Skeletal muscle tissue (tissue), 4 donors: Measurements from ENCODE around the gene CAMK2G. TPM values are rescaled to one million over a fixed set of nuclear protein-coding genes. Genes with fewer than 3 reads are reported as not detected.

Experiments used
- H3K27ac ChIP-seq: one replicate; pipeline ENCODE4 v1.7.0; 2013; ENCODE audit warnings: mild to moderate bottlenecking, low read depth, low read length, inconsistent platforms
- H3K27me3 ChIP-seq, 3 donors: one replicate each; pipeline ENCODE4 v1.7.0; 2013; ENCODE audit warnings: low read length in 3 of 3; ENCODE audit not compliant: control insufficient read depth in 3 of 3, insufficient read depth in 3 of 3
- H3K36me3 ChIP-seq, 3 donors: one replicate each; pipeline ENCODE4 v1.7.0; 2013; ENCODE audit warnings: low read length in 3 of 3; ENCODE audit not compliant: control insufficient read depth in 3 of 3, insufficient read depth in 3 of 3
- H3K4me1 ChIP-seq, 3 donors: one replicate each; pipeline ENCODE4 v1.7.0; 2013; ENCODE audit warnings: low read length in 3 of 3, mild to moderate bottlenecking in 3 of 3; ENCODE audit not compliant: control insufficient read depth in 3 of 3, insufficient read depth in 3 of 3
- H3K4me3 ChIP-seq, 3 donors: one replicate each; pipeline ENCODE4 v1.7.0; 2013; ENCODE audit warnings: low read length in 3 of 3
- H3K9ac ChIP-seq, 3 donors: one replicate each; pipeline ENCODE4 v1.7.0; 2013; ENCODE audit warnings: low read length in 3 of 3, mild to moderate bottlenecking in 3 of 3, moderate library complexity in 2 of 3, low read depth in 1 of 3
- H3K9me3 ChIP-seq, 3 donors: one replicate each; pipeline ENCODE4 v1.7.0; 2013; ENCODE audit warnings: low read length in 3 of 3; ENCODE audit not compliant: control insufficient read depth in 3 of 3
- total RNA-seq: library from RNA; depleted of rRNA; stranded (reverse); fragments of >200 nt; gene quantifications from one replicate; pipeline ENCODE4 v1.2.3, GENCODE V29; 2014
- donor health status: Osteomylitis.

CAMK2G gene
- total RNA-seq, 1 donor from 2014 or later: 16.2 TPM

DNA sequence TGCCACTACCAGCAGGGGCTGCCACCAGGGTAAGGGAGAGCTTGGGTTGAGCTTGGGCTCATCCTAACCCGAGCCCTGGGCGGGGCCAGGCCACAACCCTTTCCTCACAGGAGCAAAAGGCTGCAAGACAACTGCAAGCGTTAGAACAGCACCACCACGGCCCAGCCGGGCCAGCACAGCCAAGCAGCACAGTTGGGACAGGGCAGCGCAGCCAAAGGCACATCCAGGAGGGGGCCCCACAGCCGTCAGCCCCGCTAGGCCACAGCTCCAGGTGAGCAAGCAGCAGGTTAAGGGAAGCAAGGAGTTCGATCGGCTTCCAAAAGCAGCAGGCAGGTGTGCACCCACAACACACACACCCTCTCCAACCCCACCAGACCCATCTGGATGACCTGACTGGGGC, 56.0 kb downstream of the CAMK2G start:
- no peaks in the 10 kb centered on the region for H3K9me3 ChIP-seq
- peak overlapping the region in 1 of 3 donors; percentile 2 for H3K9ac ChIP-seq
- H3K36me3 ChIP-seq: peaks cover 31 to 62% (median 46%) of the 10 kb centered on the region in 3 donors
- no peaks in the 10 kb centered on the region for H3K27me3 ChIP-seq
- peaks cover 19 to 27% (median 22%) of the 10 kb centered on the region in 3 donors for H3K4me1 ChIP-seq
- no peak overlapping the region for H3K4me3 ChIP-seq
- H3K27ac ChIP-seq: no peak overlapping the region

GRCh38 chr10:73817826-73818225, 56.5 kb downstream of the CAMK2G start:
- H3K27ac ChIP-seq: no peak overlapping the region
- H3K9me3 ChIP-seq: no peaks in the 10 kb centered on the region
- peak overlapping the region in 1 of 3 donors; percentile 2 for H3K9ac ChIP-seq
- peaks cover 19 to 27% (median 22%) of the 10 kb centered on the region in 3 donors for H3K4me1 ChIP-seq
- peaks cover 31 to 66% (median 49%) of the 10 kb centered on the region in 3 donors for H3K36me3 ChIP-seq
- H3K27me3 ChIP-seq: no peaks in the 10 kb centered on the region
- H3K4me3 ChIP-seq: no peak overlapping the region

GRCh38 chr10:73816917-73817729, 57.2 kb downstream of the CAMK2G start:
- Histone ChIP-seq H3K4me3 (no peak overlapping the region), H3K36me3 (peaks cover 31 to 66% (median 47%) of the 10 kb centered on the region in 3 donors), H3K9me3 (no peaks in the 10 kb centered on the region), H3K27me3 (no peaks in the 10 kb centered on the region), H3K9ac (peak overlapping the region in 2 of 3 donors; percentile 12 to 28), H3K27ac (peak overlapping the region; percentile 47), H3K4me1 (peaks cover 19 to 27% (median 22%) of the 10 kb centered on the region in 3 donors)

GRCh38 chr10:73815719-73816030, 58.7 kb downstream of the CAMK2G start:
- Histone ChIP-seq H3K9me3 (no peaks in the 10 kb centered on the region), H3K9ac (no peak overlapping the region), H3K27ac (peak overlapping the region; percentile 68), H3K27me3 (no peaks in the 10 kb centered on the region), H3K4me3 (no peak overlapping the region), H3K4me1 (peaks cover 20 to 27% (median 23%) of the 10 kb centered on the region in 3 donors), H3K36me3 (peaks cover 26 to 57% (median 38%) of the 10 kb centered on the region in 3 donors)

DNA sequence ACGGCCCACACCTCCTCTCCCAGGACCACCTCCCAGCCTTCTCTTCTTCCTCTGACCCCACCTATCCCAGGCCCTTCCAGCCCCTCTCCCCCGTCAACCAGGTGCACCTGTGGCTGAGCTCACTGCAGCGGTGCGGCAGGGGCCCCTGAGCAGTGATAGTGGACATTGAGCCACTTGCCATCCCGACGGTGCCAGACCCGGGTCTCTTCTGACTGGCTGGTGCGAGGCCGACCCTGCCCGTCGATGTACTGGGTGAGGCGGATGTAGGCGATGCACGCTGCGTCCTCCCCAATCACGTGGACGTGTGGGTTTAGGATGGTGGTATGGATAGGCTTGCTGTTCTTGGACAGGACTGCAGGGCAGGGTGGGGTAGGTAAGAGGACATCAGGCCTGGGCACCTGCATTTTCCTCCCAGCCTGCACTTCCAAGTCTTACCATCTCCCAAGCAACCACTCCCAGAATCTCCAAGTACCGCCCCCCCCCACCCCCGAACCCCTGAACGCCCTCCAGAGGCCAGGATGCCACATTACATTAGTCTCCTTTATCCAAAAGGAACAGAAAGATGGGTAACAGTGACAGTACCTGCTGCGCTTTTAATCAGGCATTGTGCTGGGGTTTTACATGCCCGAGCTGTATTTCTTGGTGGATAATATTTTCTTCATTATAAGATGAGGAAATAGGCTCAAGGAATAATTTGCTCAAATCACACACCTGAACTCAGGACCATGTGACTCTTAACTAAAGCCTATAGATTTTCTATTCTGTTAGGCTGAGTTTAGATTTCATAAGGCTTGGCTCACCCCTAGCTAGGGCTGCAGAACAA, 59.2 kb downstream of the CAMK2G start:
- H3K9me3 ChIP-seq: no peaks in the 10 kb centered on the region
- H3K4me3 ChIP-seq: no peak overlapping the region
- H3K4me1 ChIP-seq: peaks cover 24 to 27% (median 25%) of the 10 kb centered on the region in 3 donors
- peaks cover 26 to 57% (median 38%) of the 10 kb centered on the region in 3 donors for H3K36me3 ChIP-seq
- H3K9ac ChIP-seq: no peak overlapping the region
- no peaks in the 10 kb centered on the region for H3K27me3 ChIP-seq
- peak overlapping the region; percentile 68 for H3K27ac ChIP-seq

- Histone ChIP-seq H3K4me1 (peaks cover 17 to 23% (median 21%) of the 10 kb centered on the region in 3 donors), H3K9ac (no peak overlapping the region), H3K4me3 (no peak overlapping the region), H3K27me3 (no peaks in the 10 kb centered on the region), H3K27ac (no peak overlapping the region), H3K9me3 (no peaks in the 10 kb centered on the region), H3K36me3 (peaks cover 21 to 51% (median 38%) of the 10 kb centered on the region in 3 donors)
Observed at GRCh38 chr10:73814276-73814895, 60.0 kb downstream of the CAMK2G start.

DNA sequence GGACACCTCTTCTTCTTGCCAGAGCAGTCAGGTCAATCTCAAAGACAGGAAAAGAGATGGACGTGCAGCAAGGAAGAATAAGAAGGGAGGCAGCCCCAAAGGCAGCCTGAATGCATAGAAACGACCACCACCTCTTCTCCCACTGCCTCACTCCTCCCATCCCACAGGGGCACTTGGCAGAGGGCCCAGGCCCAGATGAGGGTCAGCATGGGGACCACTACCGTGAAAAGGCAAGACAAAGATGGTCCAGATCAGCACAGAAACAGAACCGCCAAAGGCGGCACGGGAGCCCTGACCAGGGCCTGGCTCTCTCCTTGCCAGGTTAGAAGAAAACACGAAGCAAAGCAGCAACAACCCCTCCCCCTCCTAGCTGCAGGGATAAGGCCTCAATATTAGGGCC, 61.0 kb downstream of the CAMK2G start:
- Histone ChIP-seq H3K4me1 (peaks cover 15 to 17% (median 16%) of the 10 kb centered on the region in 3 donors), H3K36me3 (peaks cover 22 to 49% (median 39%) of the 10 kb centered on the region in 3 donors), H3K9ac (no peak overlapping the region), H3K27me3 (no peaks in the 10 kb centered on the region), H3K9me3 (no peaks in the 10 kb centered on the region), H3K27ac (no peak overlapping the region), H3K4me3 (no peak overlapping the region)

DNA sequence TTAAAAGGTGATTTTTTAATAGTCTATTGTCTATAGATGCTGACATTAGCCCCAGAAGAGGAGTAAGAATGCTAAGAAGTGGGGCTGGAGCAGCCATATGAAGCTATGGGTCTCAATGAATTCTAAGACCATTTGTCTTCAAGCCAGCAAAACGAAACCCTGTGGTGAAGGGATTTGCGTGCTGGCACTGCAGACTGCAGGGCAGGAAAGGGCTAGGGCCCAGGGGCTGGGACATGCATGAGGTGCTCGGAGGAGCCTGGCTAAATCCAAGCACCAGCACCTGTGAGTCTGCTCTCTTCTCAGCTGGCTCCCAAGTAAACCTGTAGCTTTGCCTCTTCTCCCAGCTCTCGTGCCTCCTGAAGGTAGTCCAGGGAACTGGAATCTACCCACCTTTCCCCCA, 61.7 kb downstream of the CAMK2G start:
- Histone ChIP-seq H3K9me3 (no peaks in the 10 kb centered on the region), H3K9ac (no peak overlapping the region), H3K4me3 (no peak overlapping the region), H3K4me1 (peaks cover 12 to 17% (median 15%) of the 10 kb centered on the region in 3 donors), H3K27ac (no peak overlapping the region), H3K27me3 (no peaks in the 10 kb centered on the region), H3K36me3 (peaks cover 29 to 51% (median 42%) of the 10 kb centered on the region in 3 donors)

- Histone ChIP-seq H3K4me3 (peak overlapping the region; percentile 69 to 80 (median 78)), H3K4me1 (peaks cover 6 to 12% (median 8%) of the 10 kb centered on the region in 3 donors), H3K9ac (peak overlapping the region; percentile 78 to 91 (median 89)), H3K9me3 (no peaks in the 10 kb centered on the region), H3K27ac (peak overlapping the region; percentile 84), H3K36me3 (peaks cover 38 to 54% (median 49%) of the 10 kb centered on the region in 3 donors), H3K27me3 (no peaks in the 10 kb centered on the region)
Observed at GRCh38 chr10:73810735-73811465, 63.5 kb downstream of the CAMK2G start.
